Effector memory CD4-positive, alpha-beta T cell (primary cell): ENCODE results near the gene RRAGC.
A peak's percentile ranks its signal among the peaks of the same experiment; 100 is the strongest.

Experiments used
- DNase-seq, 3 donors: peaks; one replicate each; pipeline ENCODE4 v3.0.0-alpha.2; 2020
- H3K27ac ChIP-seq: 2 replicates; pipeline ENCODE4 v1.7.0; 2013; ENCODE audit warnings: mild to moderate bottlenecking, low read length, moderate library complexity; ENCODE audit not compliant: insufficient read depth, poor library complexity, severe bottlenecking
- H3K27me3 ChIP-seq: replicated peaks from 2 replicates; pipeline ENCODE4 v1.7.0; 2013; ENCODE audit warnings: mild to moderate bottlenecking, low read length; ENCODE audit not compliant: insufficient read depth, control insufficient read depth, poor library complexity, severe bottlenecking
- H3K36me3 ChIP-seq: 2 replicates; pipeline ENCODE4 v1.7.0; 2013; ENCODE audit warnings: mild to moderate bottlenecking, low read length, moderate library complexity; ENCODE audit not compliant: control insufficient read depth, insufficient read depth
- H3K4me1 ChIP-seq: 2 replicates; pipeline ENCODE4 v1.7.0; 2013; ENCODE audit warnings: low read length, mild to moderate bottlenecking; ENCODE audit not compliant: control insufficient read depth, insufficient read depth, poor library complexity, severe bottlenecking
- H3K4me3 ChIP-seq: 2 replicates; pipeline ENCODE4 v1.7.0; 2013; ENCODE audit warnings: low read length, low read depth, mild to moderate bottlenecking; ENCODE audit not compliant: insufficient read depth, poor library complexity, severe bottlenecking
- H3K9me3 ChIP-seq: 2 replicates; pipeline ENCODE4 v1.7.0; 2013; ENCODE audit warnings: mild to moderate bottlenecking, low read length, moderate library complexity; ENCODE audit not compliant: control insufficient read depth

RRAGC gene

DNA sequence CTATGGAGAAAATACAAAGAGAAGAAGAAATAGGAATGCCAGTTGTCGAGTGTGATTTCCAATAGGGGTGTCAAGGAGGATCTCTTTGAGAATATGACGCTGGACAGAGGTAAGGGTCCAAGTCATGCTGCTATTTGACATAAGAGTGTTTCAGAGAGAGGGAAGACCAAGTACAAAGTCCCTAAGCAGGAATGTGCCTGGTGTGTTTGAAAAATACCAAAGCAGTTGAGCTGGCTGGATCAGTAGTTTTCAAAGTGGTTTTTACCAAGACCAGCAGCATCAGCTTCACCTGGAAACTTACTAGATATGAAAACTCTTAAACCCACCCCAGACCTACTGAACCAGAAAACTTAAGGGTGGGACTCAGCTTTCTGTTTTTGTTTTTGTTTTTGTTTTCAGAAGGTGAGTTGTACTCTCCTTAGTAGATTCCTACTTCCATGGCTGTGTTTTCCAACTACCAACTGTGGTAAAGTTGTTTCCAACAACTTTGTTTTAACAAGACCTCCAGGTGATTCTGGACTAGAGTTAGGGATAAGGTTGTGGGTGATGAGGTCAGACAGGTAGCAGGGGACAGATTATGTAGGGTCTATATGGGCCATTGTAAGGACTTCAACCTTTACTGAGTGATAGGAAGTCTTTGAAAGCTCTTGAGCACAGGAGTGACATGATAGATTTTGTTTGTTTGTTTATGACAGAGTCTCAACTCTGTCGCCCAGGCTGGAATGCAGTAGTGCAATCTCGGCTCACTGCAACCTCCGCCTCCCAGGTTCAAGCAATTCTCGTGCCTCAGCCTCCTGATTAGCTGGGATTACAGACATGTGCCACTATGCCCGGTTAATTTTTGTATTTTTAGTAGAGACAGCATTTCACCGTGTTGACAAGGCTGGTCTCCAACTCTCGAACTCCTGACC, 29.1 kb upstream of the RRAGC start:
- H3K4me3 ChIP-seq = no peak overlapping the region
- H3K27me3 ChIP-seq = no peaks in the 10 kb centered on the region
- H3K27ac ChIP-seq = no peak overlapping the region
- H3K36me3 ChIP-seq = no peaks in the 10 kb centered on the region
- no peaks in the 10 kb centered on the region for H3K9me3 ChIP-seq
- H3K4me1 ChIP-seq = no peaks in the 10 kb centered on the region
- no peak for DNase-seq

DNA sequence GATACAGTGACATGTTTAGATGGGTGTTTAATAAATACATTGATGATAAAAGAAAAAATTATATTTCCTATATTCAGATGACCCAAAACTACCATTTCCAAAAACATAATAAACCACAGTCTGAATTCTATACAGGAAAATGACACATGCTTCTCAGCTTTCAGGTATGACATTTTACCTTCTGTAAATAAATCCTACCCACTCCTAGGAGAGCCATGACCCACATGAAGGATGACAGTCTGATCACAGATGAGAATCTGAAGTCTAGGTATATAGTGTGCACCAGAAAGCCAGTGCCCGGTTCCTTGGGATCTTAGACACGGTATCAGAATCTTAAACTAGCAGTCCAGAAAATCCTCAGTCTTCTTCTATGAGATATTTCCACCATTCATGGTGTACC, 25.5 kb upstream of the RRAGC start:
- Histone ChIP-seq H3K4me3 (no peak overlapping the region), H3K27ac (no peak overlapping the region)

DNA sequence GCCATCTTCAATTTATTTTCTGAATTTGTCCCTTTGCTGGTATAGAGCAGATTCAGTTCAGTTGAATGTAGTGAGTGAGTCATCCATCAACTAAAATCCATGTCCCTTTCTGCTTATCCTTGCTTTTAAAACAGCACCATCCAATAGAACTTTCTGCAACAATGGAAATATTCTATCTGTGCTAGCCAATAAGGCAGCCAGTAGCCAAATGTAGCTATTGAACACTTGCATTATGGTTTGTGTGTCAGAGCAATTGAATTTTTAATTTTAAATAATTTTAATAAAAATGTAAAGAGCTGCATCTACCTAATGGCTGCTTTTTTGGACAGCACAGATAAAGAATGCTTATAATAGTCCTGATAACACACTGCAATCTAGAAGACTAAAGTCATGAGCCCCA, 21.9 kb upstream of the RRAGC start, which contains the start of gene GJA9:
TSS of gene GJA9 (minus strand) at position 101 of the 400 bp plus-strand sequence. CDS start 5,489 bp downstream, outside the sequence.
- Histone ChIP-seq H3K9me3 (no peaks in the 10 kb centered on the region), H3K4me3 (no peak within 1 kb of the TSS), H3K27me3 (no peaks in the 10 kb centered on the region), H3K27ac (no peak within 1 kb of the TSS), H3K4me1 (no peaks in the 10 kb centered on the region), H3K36me3 (no peaks in the 10 kb centered on the region)
- DNase-seq = no peak

More for the DNA sequence above, 25.5 kb upstream of the RRAGC start:
- no peaks in the 10 kb centered on the region for H3K4me1 ChIP-seq
- no peaks in the 10 kb centered on the region for H3K36me3 ChIP-seq
- no peak for DNase-seq
- no peaks in the 10 kb centered on the region for H3K27me3 ChIP-seq
- H3K9me3 ChIP-seq = no peaks in the 10 kb centered on the region

DNA sequence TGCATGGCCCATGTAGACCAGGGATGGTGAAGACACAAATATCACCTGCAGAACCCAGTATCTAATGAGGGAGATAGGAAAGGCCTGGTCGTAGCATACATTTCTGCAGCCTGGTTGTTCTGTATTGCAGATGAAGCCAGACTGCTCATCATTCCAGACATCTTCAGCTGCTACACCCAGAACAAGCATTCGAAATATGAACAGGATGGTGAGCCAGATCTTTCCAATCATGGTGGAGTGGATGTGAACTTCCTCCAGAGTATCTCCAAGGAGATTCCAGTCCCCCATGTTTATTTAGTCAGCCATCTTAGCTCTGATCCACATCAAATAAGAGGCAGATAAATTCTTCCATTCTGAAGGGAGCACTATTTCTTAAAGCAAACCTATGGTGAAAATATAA, 16.2 kb upstream of the RRAGC start:
- Histone ChIP-seq H3K9me3 (no peaks in the 10 kb centered on the region), H3K27ac (no peak overlapping the region), H3K4me3 (no peak overlapping the region), H3K27me3 (no peaks in the 10 kb centered on the region), H3K36me3 (no peaks in the 10 kb centered on the region), H3K4me1 (peaks cover 3% of the 10 kb centered on the region)
- no peak for DNase-seq

DNA sequence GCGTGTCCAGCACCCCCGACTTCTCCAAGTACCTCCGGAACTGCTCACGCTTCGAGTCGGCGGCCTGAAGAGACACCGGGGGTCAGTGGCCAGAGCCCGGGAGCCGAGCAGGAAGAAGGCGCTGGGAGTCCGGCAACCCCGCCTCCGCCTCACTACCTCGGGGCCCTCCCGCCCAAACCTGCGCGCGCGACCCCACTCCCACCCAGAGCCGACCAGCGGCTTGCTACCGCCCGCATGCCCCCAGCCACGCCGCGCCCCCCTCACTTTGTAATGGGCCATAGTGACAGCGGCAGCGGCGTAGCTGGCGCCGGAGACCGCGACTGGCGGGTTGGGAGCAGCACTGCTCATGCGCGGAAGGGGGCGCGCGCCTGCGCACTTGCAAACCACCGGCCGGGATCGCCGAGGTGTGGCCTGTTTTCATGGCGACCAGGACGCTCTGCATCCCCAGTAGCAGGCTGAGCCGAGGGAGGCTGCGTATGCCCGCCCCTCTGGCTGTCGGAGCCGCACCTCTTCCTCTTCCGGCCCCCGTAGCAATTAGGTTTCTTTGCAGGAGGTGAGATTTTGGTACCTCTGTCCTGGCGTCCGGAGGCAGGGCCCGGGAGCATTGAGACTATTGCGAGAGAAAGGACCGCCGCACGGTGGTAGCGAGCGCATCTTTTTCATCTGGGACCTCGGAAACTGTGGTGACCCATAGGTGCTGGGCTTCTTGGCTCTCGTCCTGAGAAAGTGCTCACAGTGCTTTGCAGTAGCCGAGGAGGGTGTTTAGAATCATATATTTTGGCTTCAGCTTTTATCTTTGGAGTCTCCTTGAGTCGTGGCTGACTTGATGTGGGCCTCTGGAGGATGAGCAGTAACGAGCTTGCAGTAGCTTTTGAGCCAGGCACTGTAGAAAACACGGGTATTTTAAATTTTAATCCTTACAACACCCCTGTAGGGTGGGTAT, 13.7 kb upstream of the RRAGC start, which contains the start of gene MYCBP:
TSS of gene MYCBP (minus strand) at position 322 of the 943 bp plus-strand sequence. CDS start at position 279, 43 bp downstream.
- DNase-seq = peak; percentile 94 to 96 (median 95)
- peak within 1 kb of the TSS; percentile 82 for H3K4me3 ChIP-seq
- H3K4me1 ChIP-seq = peaks cover 3% of the 10 kb centered on the region

DNA sequence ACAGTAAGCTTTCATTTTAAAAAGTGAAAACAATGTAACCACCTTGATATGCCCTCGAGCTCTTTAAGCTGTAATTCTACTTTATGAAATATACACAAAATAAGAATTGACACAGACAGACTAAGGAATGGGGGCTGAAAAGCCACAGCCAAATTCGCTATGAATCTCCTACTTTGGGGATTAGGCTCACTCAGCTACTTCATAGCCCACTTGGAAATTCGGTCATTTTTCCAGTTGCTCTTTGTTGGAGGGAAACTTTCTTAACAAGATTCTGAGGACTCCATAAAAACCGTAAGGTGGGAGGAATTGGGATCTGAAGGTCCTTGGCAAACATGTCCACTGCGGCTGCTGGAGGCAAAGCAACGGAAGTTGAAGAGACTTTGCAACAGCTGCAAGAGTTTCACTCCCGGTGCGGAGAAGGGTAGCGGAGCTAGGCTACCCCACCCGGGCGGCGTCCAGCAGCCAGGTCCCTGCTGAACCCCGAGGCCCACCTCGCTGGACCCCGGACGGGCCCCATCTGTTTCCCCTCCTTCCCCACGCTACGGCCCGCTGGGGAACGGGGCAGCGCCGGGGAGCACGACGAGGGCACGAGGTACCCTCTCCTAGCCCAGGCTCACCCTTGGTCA, 12.9 kb upstream of the RRAGC start:
- Histone ChIP-seq H3K36me3 (no peaks in the 10 kb centered on the region), H3K4me1 (peaks cover 3% of the 10 kb centered on the region), H3K27me3 (no peaks in the 10 kb centered on the region), H3K9me3 (no peaks in the 10 kb centered on the region), H3K27ac (peak overlapping the region; percentile 81), H3K4me3 (peak overlapping the region; percentile 82)
- peak; percentile 2 to 17 (median 6) for DNase-seq

More for the DNA sequence above, 13.7 kb upstream of the RRAGC start, which contains the start of gene MYCBP:
- H3K9me3 ChIP-seq = no peaks in the 10 kb centered on the region
- no peaks in the 10 kb centered on the region for H3K27me3 ChIP-seq
- H3K36me3 ChIP-seq = no peaks in the 10 kb centered on the region
- H3K27ac ChIP-seq = peak within 1 kb of the TSS; percentile 81

DNA sequence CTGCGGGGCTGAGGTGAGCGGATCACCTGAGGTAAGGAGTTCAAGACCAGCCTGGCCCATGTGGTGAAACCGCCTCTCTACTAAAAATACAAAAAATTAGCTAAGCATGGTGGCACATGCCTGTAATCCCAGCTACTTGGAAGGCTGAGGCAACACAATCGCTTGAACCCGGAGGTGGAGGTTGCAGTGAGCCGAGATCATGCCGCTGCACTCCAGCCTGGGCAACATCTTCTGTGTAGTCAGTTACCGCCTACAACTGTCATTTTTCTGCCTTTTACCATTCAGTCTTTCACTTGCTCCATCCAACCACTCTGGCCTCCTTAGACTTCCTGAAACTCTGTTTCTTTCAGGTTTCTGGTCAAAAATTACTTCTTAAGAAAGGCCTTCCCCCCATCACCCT, 11.4 kb upstream of the RRAGC start:
- peaks cover 5% of the 10 kb centered on the region for H3K36me3 ChIP-seq
- DNase-seq = no peak
- H3K9me3 ChIP-seq = no peaks in the 10 kb centered on the region
- H3K27me3 ChIP-seq = no peaks in the 10 kb centered on the region
- H3K4me3 ChIP-seq = no peak overlapping the region
- H3K27ac ChIP-seq = no peak overlapping the region
- H3K4me1 ChIP-seq = peaks cover 3% of the 10 kb centered on the region

DNA sequence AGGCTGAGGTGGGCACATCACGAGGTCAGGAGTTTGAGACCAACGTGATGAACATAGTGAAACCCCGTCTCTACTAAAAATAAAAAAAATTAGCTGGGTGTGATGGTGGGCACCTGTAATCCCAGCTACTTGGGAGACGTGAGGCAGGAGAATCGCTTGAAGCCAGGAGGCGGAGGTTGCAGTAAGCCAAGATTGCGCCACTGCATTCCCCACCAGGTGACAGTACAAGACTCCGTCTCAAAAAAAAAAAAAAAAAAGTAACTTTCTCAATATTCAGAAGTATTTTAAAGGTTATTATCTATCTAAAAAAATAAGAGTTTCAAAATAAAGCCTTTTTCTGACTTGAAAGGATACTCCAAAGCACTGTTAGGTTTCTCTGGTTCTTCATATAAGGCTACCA, 7.6 kb upstream of the RRAGC start:
- H3K27ac ChIP-seq = no peak overlapping the region
- peaks cover 5% of the 10 kb centered on the region for H3K36me3 ChIP-seq
- no peaks in the 10 kb centered on the region for H3K4me1 ChIP-seq
- no peak for DNase-seq
- no peaks in the 10 kb centered on the region for H3K27me3 ChIP-seq
- no peaks in the 10 kb centered on the region for H3K9me3 ChIP-seq
- no peak overlapping the region for H3K4me3 ChIP-seq

DNA sequence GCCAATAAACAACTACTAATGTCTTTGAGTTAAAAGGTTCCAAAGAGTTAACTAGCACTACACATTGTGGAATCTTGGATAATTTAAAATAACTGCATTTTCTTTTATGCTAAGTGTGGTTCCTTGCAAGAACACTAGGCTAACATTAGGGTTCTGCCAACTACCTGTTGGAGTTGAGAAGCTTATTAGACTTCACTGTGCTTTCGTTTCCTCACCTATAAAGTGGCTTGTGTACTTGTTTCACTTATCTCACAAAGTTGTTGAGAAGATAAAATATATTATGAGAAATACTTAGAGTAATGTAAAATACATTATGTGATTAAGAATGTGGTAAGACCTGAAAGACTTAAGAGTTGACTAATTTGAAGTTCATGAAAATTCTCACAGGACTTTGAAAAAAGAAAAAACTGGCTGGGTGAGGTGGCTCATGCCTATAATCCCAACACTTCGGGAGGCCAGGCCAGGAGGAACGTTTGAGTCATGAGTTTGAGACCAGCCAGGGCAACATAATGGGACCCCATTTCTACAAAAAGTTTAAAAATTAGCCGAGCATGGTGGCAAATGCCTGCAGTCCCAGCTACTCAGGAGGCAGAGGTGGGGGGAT, 5.6 kb upstream of the RRAGC start:
- no peak for DNase-seq
- no peaks in the 10 kb centered on the region for H3K27me3 ChIP-seq
- peaks cover 5% of the 10 kb centered on the region for H3K36me3 ChIP-seq
- H3K9me3 ChIP-seq = no peaks in the 10 kb centered on the region
- no peak overlapping the region for H3K27ac ChIP-seq
- H3K4me1 ChIP-seq = peaks cover 9% of the 10 kb centered on the region
- H3K4me3 ChIP-seq = no peak overlapping the region
